Measurements from ENCODE around the gene TMEM156.

Gene TMEM156

GRCh38 chr4:39054497-39054896, 22.3 kb upstream of the TMEM156 start:
- Histone ChIP-seq H3K27me3 (ENCODE audit: control insufficient read depth, insufficient read depth, low read length) (no peaks in the 10 kb centered on the region), H3K27ac (ENCODE audit: low read length) (no peak overlapping the region), H3K36me3 (ENCODE audit: control insufficient read depth, low read depth, low read length) (no peaks in the 10 kb centered on the region), H3K9me3 (ENCODE audit: control insufficient read depth, low read depth, low read length) (no peaks in the 10 kb centered on the region), H3K4me3 (ENCODE audit: low read length) (no peak overlapping the region), H3K9ac (ENCODE audit: low read length) (no peak overlapping the region), H3K4me1 (ENCODE audit: control insufficient read depth, low read depth, low read length) (peaks cover 6% of the 10 kb centered on the region)

GRCh38 chr4:39053983-39054382, 21.8 kb upstream of the TMEM156 start:
- Histone ChIP-seq H3K9ac (ENCODE audit: low read length) (no peak overlapping the region), H3K4me3 (ENCODE audit: low read length) (no peak overlapping the region), H3K4me1 (ENCODE audit: control insufficient read depth, low read depth, low read length) (peaks cover 6% of the 10 kb centered on the region), H3K27me3 (ENCODE audit: control insufficient read depth, insufficient read depth, low read length) (no peaks in the 10 kb centered on the region), H3K9me3 (ENCODE audit: control insufficient read depth, low read depth, low read length) (no peaks in the 10 kb centered on the region), H3K36me3 (ENCODE audit: control insufficient read depth, low read depth, low read length) (no peaks in the 10 kb centered on the region), H3K27ac (ENCODE audit: low read length) (no peak overlapping the region)

GRCh38 chr4:39051492-39051891, 19.3 kb upstream of the TMEM156 start:
- Histone ChIP-seq H3K4me1 (ENCODE audit: control insufficient read depth, low read depth, low read length) (peaks cover 6% of the 10 kb centered on the region), H3K27ac (ENCODE audit: low read length) (no peak overlapping the region), H3K4me3 (ENCODE audit: low read length) (no peak overlapping the region)

GRCh38 chr4:39050590-39050989, 18.4 kb upstream of the TMEM156 start:
- Histone ChIP-seq H3K4me1 (ENCODE audit: control insufficient read depth, low read depth, low read length) (peaks cover 6% of the 10 kb centered on the region), H3K9me3 (ENCODE audit: control insufficient read depth, low read depth, low read length) (no peaks in the 10 kb centered on the region), H3K4me3 (ENCODE audit: low read length) (no peak overlapping the region)

More at GRCh38 chr4:39051492-39051891, 19.3 kb upstream of the TMEM156 start:
- Histone ChIP-seq H3K36me3 (ENCODE audit: control insufficient read depth, low read depth, low read length) (no peaks in the 10 kb centered on the region), H3K27me3 (ENCODE audit: control insufficient read depth, insufficient read depth, low read length) (no peaks in the 10 kb centered on the region), H3K9ac (ENCODE audit: low read length) (no peak overlapping the region), H3K9me3 (ENCODE audit: control insufficient read depth, low read depth, low read length) (no peaks in the 10 kb centered on the region)

GRCh38 chr4:39048311-39048710, 16.1 kb upstream of the TMEM156 start:
- Histone ChIP-seq H3K4me1 (ENCODE audit: control insufficient read depth, low read depth, low read length) (peaks cover 11% of the 10 kb centered on the region), H3K9ac (ENCODE audit: low read length) (no peak overlapping the region), H3K4me3 (ENCODE audit: low read length) (no peak overlapping the region), H3K9me3 (ENCODE audit: control insufficient read depth, low read depth, low read length) (no peaks in the 10 kb centered on the region), H3K27me3 (ENCODE audit: control insufficient read depth, insufficient read depth, low read length) (no peaks in the 10 kb centered on the region), H3K27ac (ENCODE audit: low read length) (no peak overlapping the region), H3K36me3 (ENCODE audit: control insufficient read depth, low read depth, low read length) (no peaks in the 10 kb centered on the region)

More at GRCh38 chr4:39050590-39050989, 18.4 kb upstream of the TMEM156 start:
- Histone ChIP-seq H3K27me3 (ENCODE audit: control insufficient read depth, insufficient read depth, low read length) (no peaks in the 10 kb centered on the region), H3K27ac (ENCODE audit: low read length) (no peak overlapping the region), H3K36me3 (ENCODE audit: control insufficient read depth, low read depth, low read length) (no peaks in the 10 kb centered on the region), H3K9ac (ENCODE audit: low read length) (no peak overlapping the region)

- H3K4me1 ChIP-seq (ENCODE audit: control insufficient read depth, low read depth, low read length), result peaks cover 15% of the 10 kb centered on the region
- no peaks in the 10 kb centered on the region for H3K36me3 ChIP-seq (ENCODE audit: control insufficient read depth, low read depth, low read length)
- H3K27ac ChIP-seq (ENCODE audit: low read length), result no peak overlapping the region
- no peaks in the 10 kb centered on the region for H3K27me3 ChIP-seq (ENCODE audit: control insufficient read depth, insufficient read depth, low read length)
- H3K9ac ChIP-seq (ENCODE audit: low read length), result no peak overlapping the region
- H3K9me3 ChIP-seq (ENCODE audit: control insufficient read depth, low read depth, low read length), result no peaks in the 10 kb centered on the region
- no peak overlapping the region for H3K4me3 ChIP-seq (ENCODE audit: low read length)
These were observed 15.5 kb upstream of the TMEM156 start for GRCh38 chr4:39047681-39048080.

GRCh38 chr4:39046249-39046648, 14.0 kb upstream of the TMEM156 start:
- Histone ChIP-seq H3K9ac (ENCODE audit: low read length) (no peak overlapping the region), H3K36me3 (ENCODE audit: control insufficient read depth, low read depth, low read length) (no peaks in the 10 kb centered on the region), H3K4me3 (ENCODE audit: low read length) (peak overlapping the region; percentile 72), H3K4me1 (ENCODE audit: control insufficient read depth, low read depth, low read length) (peaks cover 14% of the 10 kb centered on the region), H3K27ac (ENCODE audit: low read length) (no peak overlapping the region), H3K9me3 (ENCODE audit: control insufficient read depth, low read depth, low read length) (no peaks in the 10 kb centered on the region), H3K27me3 (ENCODE audit: control insufficient read depth, insufficient read depth, low read length) (no peaks in the 10 kb centered on the region)

- no peaks in the 10 kb centered on the region for H3K36me3 ChIP-seq (ENCODE audit: control insufficient read depth, low read depth, low read length)
- H3K9ac ChIP-seq (ENCODE audit: low read length), result peak overlapping the region; percentile 36
- no peaks in the 10 kb centered on the region for H3K27me3 ChIP-seq (ENCODE audit: control insufficient read depth, insufficient read depth, low read length)
- H3K27ac ChIP-seq (ENCODE audit: low read length), result no peak overlapping the region
- H3K4me3 ChIP-seq (ENCODE audit: low read length), result peak overlapping the region; percentile 72
- H3K9me3 ChIP-seq (ENCODE audit: control insufficient read depth, low read depth, low read length), result no peaks in the 10 kb centered on the region
- peaks cover 12% of the 10 kb centered on the region for H3K4me1 ChIP-seq (ENCODE audit: control insufficient read depth, low read depth, low read length)
These were observed 13.6 kb upstream of the TMEM156 start for GRCh38 chr4:39045827-39046221.

GRCh38 chr4:39044956-39045826, 13.0 kb upstream of the TMEM156 start:
- Histone ChIP-seq H3K27ac (ENCODE audit: low read length) (no peak overlapping the region), H3K4me3 (ENCODE audit: low read length) (peak overlapping the region; percentile 72), H3K27me3 (ENCODE audit: control insufficient read depth, insufficient read depth, low read length) (no peaks in the 10 kb centered on the region), H3K4me1 (ENCODE audit: control insufficient read depth, low read depth, low read length) (peaks cover 12% of the 10 kb centered on the region), H3K9me3 (ENCODE audit: control insufficient read depth, low read depth, low read length) (no peaks in the 10 kb centered on the region), H3K9ac (ENCODE audit: low read length) (peak overlapping the region; percentile 36), H3K36me3 (ENCODE audit: control insufficient read depth, low read depth, low read length) (no peaks in the 10 kb centered on the region)

- H3K27ac ChIP-seq (ENCODE audit: low read length), result peak overlapping the region; percentile 19
- peaks cover 12% of the 10 kb centered on the region for H3K4me1 ChIP-seq (ENCODE audit: control insufficient read depth, low read depth, low read length)
- H3K36me3 ChIP-seq (ENCODE audit: control insufficient read depth, low read depth, low read length), result no peaks in the 10 kb centered on the region
- H3K9me3 ChIP-seq (ENCODE audit: control insufficient read depth, low read depth, low read length), result no peaks in the 10 kb centered on the region
- H3K4me3 ChIP-seq (ENCODE audit: low read length), result peak overlapping the region; percentile 72
- peak overlapping the region; percentile 65 for H3K9ac ChIP-seq (ENCODE audit: low read length)
- no peaks in the 10 kb centered on the region for H3K27me3 ChIP-seq (ENCODE audit: control insufficient read depth, insufficient read depth, low read length)
These were observed 12.3 kb upstream of the TMEM156 start for GRCh38 chr4:39044364-39044955.

- no peaks in the 10 kb centered on the region for H3K27me3 ChIP-seq (ENCODE audit: control insufficient read depth, insufficient read depth, low read length)
- peak overlapping the region; percentile 65 for H3K9ac ChIP-seq (ENCODE audit: low read length)
- H3K4me1 ChIP-seq (ENCODE audit: control insufficient read depth, low read depth, low read length), result peaks cover 12% of the 10 kb centered on the region
- no peaks in the 10 kb centered on the region for H3K36me3 ChIP-seq (ENCODE audit: control insufficient read depth, low read depth, low read length)
- H3K9me3 ChIP-seq (ENCODE audit: control insufficient read depth, low read depth, low read length), result no peaks in the 10 kb centered on the region
- H3K27ac ChIP-seq (ENCODE audit: low read length), result peak overlapping the region; percentile 19
- H3K4me3 ChIP-seq (ENCODE audit: low read length), result peak overlapping the region; percentile 72
These were observed 11.7 kb upstream of the TMEM156 start for GRCh38 chr4:39043861-39044363.
